ENCODE results near the gene TTC34. TPM values are rescaled to one million over a fixed set of nuclear protein-coding genes. Genes with fewer than 3 reads are reported as not detected.

The TTC34 gene
- total RNA-seq, 1 donor from 2014 or later = 3.6 TPM

GRCh38 chr1:2825487-2826189 is 24.1 kb upstream of the TTC34 start:
- Mint-ChIP-seq H3K27me3 (ENCODE audit: low read depth) (no peaks in the 10 kb centered on the region), H3K4me1 (no peaks in the 10 kb centered on the region), H3K4me3 (no peak overlapping the region), H3K9me3 (peaks cover 14% of the 10 kb centered on the region), H3K36me3 (no peaks in the 10 kb centered on the region), H3K27ac (no peak overlapping the region)
- DNase-seq (ENCODE audit: low spot score in 2 of 2, unreplicated experiment in 2 of 2) = no peak
- no peak for TF ChIP-seq CTCF (IDR thresholded peaks at IDR 0.05; ENCODE audit: unreplicated experiment)

- Mint-ChIP-seq H3K4me1 (no peaks in the 10 kb centered on the region), H3K36me3 (no peaks in the 10 kb centered on the region), H3K4me3 (no peak overlapping the region), H3K27me3 (ENCODE audit: low read depth) (no peaks in the 10 kb centered on the region), H3K27ac (no peak overlapping the region), H3K9me3 (peaks cover 17% of the 10 kb centered on the region)
- no peak for DNase-seq (ENCODE audit: low spot score in 2 of 2, unreplicated experiment in 2 of 2)
- TF ChIP-seq CTCF (IDR thresholded peaks at IDR 0.05; ENCODE audit: unreplicated experiment) = no peak
These were observed 23.5 kb upstream of the TTC34 start for GRCh38 chr1:2824999-2825398.

GRCh38 chr1:2823921-2824610 is 22.6 kb upstream of the TTC34 start:
- H3K27ac Mint-ChIP-seq = no peak overlapping the region
- H3K36me3 Mint-ChIP-seq = no peaks in the 10 kb centered on the region
- no peak for DNase-seq (ENCODE audit: low spot score in 2 of 2, unreplicated experiment in 2 of 2)

GRCh38 chr1:2822621-2823145 is 21.2 kb upstream of the TTC34 start:
- H3K4me3 Mint-ChIP-seq = no peak overlapping the region
- peaks cover 3% of the 10 kb centered on the region for H3K36me3 Mint-ChIP-seq
- no peaks in the 10 kb centered on the region for H3K4me1 Mint-ChIP-seq
- TF ChIP-seq CTCF (IDR thresholded peaks at IDR 0.05; ENCODE audit: unreplicated experiment) = no peak
- no peak overlapping the region for H3K27ac Mint-ChIP-seq
- H3K9me3 Mint-ChIP-seq = peaks cover 39% of the 10 kb centered on the region
- DNase-seq (ENCODE audit: low spot score in 2 of 2, unreplicated experiment in 2 of 2) = no peak
- no peaks in the 10 kb centered on the region for H3K27me3 Mint-ChIP-seq (ENCODE audit: low read depth)

More at GRCh38 chr1:2823921-2824610, 22.6 kb upstream of the TTC34 start:
- TF ChIP-seq CTCF (IDR thresholded peaks at IDR 0.05; ENCODE audit: unreplicated experiment) = no peak
- Mint-ChIP-seq H3K4me1 (no peaks in the 10 kb centered on the region), H3K27me3 (ENCODE audit: low read depth) (no peaks in the 10 kb centered on the region), H3K4me3 (no peak overlapping the region), H3K9me3 (peaks cover 27% of the 10 kb centered on the region)

GRCh38 chr1:2821966-2822620 is 20.6 kb upstream of the TTC34 start:
- no peak for DNase-seq (ENCODE audit: low spot score in 2 of 2, unreplicated experiment in 2 of 2)
- TF ChIP-seq CTCF (IDR thresholded peaks at IDR 0.05; ENCODE audit: unreplicated experiment) = no peak
- peaks cover 3% of the 10 kb centered on the region for H3K36me3 Mint-ChIP-seq
- no peaks in the 10 kb centered on the region for H3K4me1 Mint-ChIP-seq
- no peak overlapping the region for H3K27ac Mint-ChIP-seq
- no peaks in the 10 kb centered on the region for H3K27me3 Mint-ChIP-seq (ENCODE audit: low read depth)
- no peak overlapping the region for H3K4me3 Mint-ChIP-seq
- peaks cover 41% of the 10 kb centered on the region for H3K9me3 Mint-ChIP-seq

Measured in mesothelial cell of epicardium (in vitro differentiated cells).